ENCODE measurements around the gene RAB1B. TPM values are rescaled to one million over a fixed set of nuclear protein-coding genes. Genes with fewer than 3 reads are reported as not detected.
A peak's percentile ranks its signal among the peaks of the same experiment; 100 is the strongest.

The RAB1B gene
- total and polyA plus RNA-seq, 7 donors, result 120 to 163 (median 130) TPM

- no peaks in the 10 kb centered on the region for H3K27me3 ChIP-seq (ENCODE audit: insufficient read depth in 3 of 3, low read length in 2 of 3)
- DNase-seq (no peak), ATAC-seq (no peak)
- H3K4me1 ChIP-seq, result peaks cover 6% of the 10 kb centered on the region
- H3K27ac ChIP-seq, result no peak overlapping the region
- H3K9me3 ChIP-seq, result no peaks in the 10 kb centered on the region
- intact Hi-C loops (cut with DNase I), result loop anchor here in 1 of 2 donors (1.0 kb wide), 1 partner anchor 38 kb away; no protein-coding TSS in a partner anchor
- H3K36me3 ChIP-seq (ENCODE audit: insufficient read depth in 1 of 2, low read depth in 1 of 2), result peaks cover 0 to 54% of the 10 kb centered on the region in 2 donors
- peak overlapping the region; percentile 95 for H3K4me3 ChIP-seq
- no peak for TF ChIP-seq CTCF (IDR thresholded peaks at IDR 0.05)
- WGBS, 3 donors, result 98 to 99% (median 98%) methylated on average over 2 of the region's 2 CpGs
Observed at GRCh38 chr11:66259225-66259624, 9.2 kb upstream of the RAB1B start.

- H3K4me1 ChIP-seq, result peaks cover 6% of the 10 kb centered on the region
- DNase-seq (no peak), ATAC-seq (no peak)
- no peaks in the 10 kb centered on the region for H3K9me3 ChIP-seq
- 61 to 73% (median 73%) methylated on average over 4 of the region's 4 CpGs for WGBS, 3 donors
- intact Hi-C loops (cut with DNase I), result loop anchor here in 1 of 2 donors (1.0 kb wide), 1 partner anchor 39 kb away; no protein-coding TSS in a partner anchor
- no peak overlapping the region for H3K27ac ChIP-seq
- TF ChIP-seq CTCF (IDR thresholded peaks at IDR 0.05), result no peak
- no peak overlapping the region for H3K4me3 ChIP-seq
- no peaks in the 10 kb centered on the region for H3K27me3 ChIP-seq (ENCODE audit: insufficient read depth in 3 of 3, low read length in 2 of 3)
- H3K36me3 ChIP-seq (ENCODE audit: insufficient read depth in 1 of 2, low read depth in 1 of 2), result peaks cover 0 to 61% of the 10 kb centered on the region in 2 donors
Observed at GRCh38 chr11:66259956-66260355, 8.5 kb upstream of the RAB1B start.

- Histone ChIP-seq H3K4me1 (peaks cover 6% of the 10 kb centered on the region), H3K27ac (no peak overlapping the region), H3K9me3 (no peaks in the 10 kb centered on the region), H3K36me3 (ENCODE audit: insufficient read depth in 1 of 2, low read depth in 1 of 2) (peaks cover 0 to 67% of the 10 kb centered on the region in 2 donors), H3K27me3 (ENCODE audit: insufficient read depth in 3 of 3, low read length in 2 of 3) (no peaks in the 10 kb centered on the region), H3K4me3 (no peak overlapping the region)
- WGBS, 3 donors, result 88 to 94% (median 93%) methylated on average over 16 of the region's 16 CpGs
- no peak for TF ChIP-seq CTCF (IDR thresholded peaks at IDR 0.05)
- intact Hi-C loops (cut with DNase I), result no loop called here
- DNase-seq, result peak in 1 of 2 donors; percentile 37
- no peak for ATAC-seq
Observed at GRCh38 chr11:66261578-66261977, 6.9 kb upstream of the RAB1B start.

- TF ChIP-seq CTCF (IDR thresholded peaks at IDR 0.05), result no peak
- Histone ChIP-seq H3K9me3 (no peaks in the 10 kb centered on the region), H3K36me3 (ENCODE audit: insufficient read depth in 1 of 2, low read depth in 1 of 2) (peaks cover 0 to 67% of the 10 kb centered on the region in 2 donors), H3K27ac (no peak overlapping the region), H3K4me1 (peaks cover 11% of the 10 kb centered on the region), H3K4me3 (no peak overlapping the region), H3K27me3 (ENCODE audit: insufficient read depth in 3 of 3, low read length in 2 of 3) (no peaks in the 10 kb centered on the region)
- 92 to 93% (median 92%) methylated on average over 5 of the region's 5 CpGs for WGBS, 3 donors
- ATAC-seq, result no peak
- peak in 1 of 2 donors; percentile 40 for DNase-seq
- intact Hi-C loops (cut with DNase I), result no loop called here
Observed at GRCh38 chr11:66262191-66262590, 6.2 kb upstream of the RAB1B start.

- Histone ChIP-seq H3K4me1 (peaks cover 11% of the 10 kb centered on the region), H3K27me3 (ENCODE audit: insufficient read depth in 3 of 3, low read length in 2 of 3) (no peaks in the 10 kb centered on the region), H3K27ac (no peak overlapping the region), H3K9me3 (no peaks in the 10 kb centered on the region), H3K4me3 (no peak overlapping the region), H3K36me3 (ENCODE audit: insufficient read depth in 1 of 2, low read depth in 1 of 2) (peaks cover 0 to 67% of the 10 kb centered on the region in 2 donors)
- intact Hi-C loops (cut with DNase I), result no loop called here
- no peak for ATAC-seq
- 91 to 94% (median 92%) methylated on average over 12 of the region's 12 CpGs for WGBS, 3 donors
- no peak for TF ChIP-seq CTCF (IDR thresholded peaks at IDR 0.05)
- peak in 1 of 2 donors; percentile 40 for DNase-seq
Observed at GRCh38 chr11:66262696-66263095, 5.7 kb upstream of the RAB1B start.
